HepG2 (cell line): ENCODE results near the gene ZKSCAN4. TPM values are rescaled to one million over a fixed set of nuclear protein-coding genes. Genes with fewer than 3 reads are reported as not detected.

ENCODE experiments used
- ARID2 ChIP-seq: sonication (generic); formaldehyde crosslinking; IDR thresholded peaks from 2 replicates; pipeline ENCODE4 v1.8.1; 2022; ENCODE audit warnings: mild to moderate bottlenecking, missing genetic modification reagents, borderline replicate concordance
- ARID4A ChIP-seq: sonication (generic); formaldehyde crosslinking; IDR thresholded peaks from 2 replicates; pipeline ENCODE4 v1.5.0; 2020; ENCODE audit warnings: mild to moderate bottlenecking, missing genetic modification reagents, borderline replicate concordance
- CBX1 ChIP-seq: IDR thresholded peaks from one replicate; pipeline ENCODE4 v1.6.1; 2016; ENCODE audit warnings: antibody characterized with exemption, low read depth
- ESRRA ChIP-seq: sonication (generic); formaldehyde crosslinking; IDR thresholded peaks from 2 replicates; pipeline ENCODE4 v1.5.1; 2020; ENCODE audit warnings: mild to moderate bottlenecking, low read depth, missing genetic modification reagents
- FOXJ3 ChIP-seq: sonication (generic); formaldehyde crosslinking; IDR thresholded peaks from 2 replicates; pipeline ENCODE4 v1.4.0; 2020; ENCODE audit warnings: missing genetic modification reagents, mild to moderate bottlenecking, borderline replicate concordance
- HNRNPUL1 ChIP-seq: fragments of 200-400 bp; formaldehyde crosslinking; IDR thresholded peaks from 2 replicates; pipeline ENCODE4 v1.6.1; 2017; ENCODE audit warnings: low read depth, mild to moderate bottlenecking, low read length, moderate library complexity
- IKZF1 ChIP-seq: fragments of 450-650 bp; IDR thresholded peaks from 2 replicates; pipeline ENCODE4 v1.7.1; 2016
- IKZF4 ChIP-seq: sonication (generic); formaldehyde crosslinking; IDR thresholded peaks from 2 replicates; pipeline ENCODE4 v1.5.1; 2020; ENCODE audit warnings: borderline replicate concordance, mild to moderate bottlenecking, low read depth, missing genetic modification reagents; ENCODE audit errors: not compliant biosample characterization
- KMT2A ChIP-seq: sonication (generic); formaldehyde crosslinking; IDR thresholded peaks from 2 replicates; pipeline ENCODE4 v1.4.0; 2020; ENCODE audit warnings: missing genetic modification reagents
- MBD4 ChIP-seq: IDR thresholded peaks from 2 replicates; pipeline ENCODE4 v1.6.1; 2012; ENCODE audit warnings: low read length, inconsistent platforms, borderline replicate concordance
- MLXIP ChIP-seq: sonication (generic); formaldehyde crosslinking; IDR thresholded peaks from 2 replicates; pipeline ENCODE4 v1.9.0; 2021; ENCODE audit warnings: missing genetic modification reagents, borderline replicate concordance
- MTA1 ChIP-seq: sonication (generic); formaldehyde crosslinking; IDR thresholded peaks from 2 replicates; pipeline ENCODE4 v1.4.0; 2020; ENCODE audit warnings: missing genetic modification reagents, mild to moderate bottlenecking, borderline replicate concordance
- NR1H2 ChIP-seq: sonication (generic); formaldehyde crosslinking; IDR thresholded peaks from 2 replicates; pipeline ENCODE4 v1.8.1; 2022; ENCODE audit warnings: low read depth, missing genetic modification reagents, borderline replicate concordance
- SIX4 ChIP-seq: sonication (generic); formaldehyde crosslinking; IDR thresholded peaks from 2 replicates; pipeline ENCODE4 v1.4.0; 2020; ENCODE audit warnings: missing genetic modification reagents
- SRSF9 ChIP-seq: fragments of 200-400 bp; formaldehyde crosslinking; IDR thresholded peaks from 2 replicates; pipeline ENCODE4 v1.6.1; 2018; ENCODE audit warnings: borderline replicate concordance, mild to moderate bottlenecking, low read depth, low read length; ENCODE audit not compliant: insufficient read depth, poor library complexity, severe bottlenecking
- SYNCRIP ChIP-seq: fragments of 200-400 bp; formaldehyde crosslinking; IDR thresholded peaks from 2 replicates; pipeline ENCODE4 v1.6.1; 2018; ENCODE audit warnings: mild to moderate bottlenecking, low read depth, low read length; ENCODE audit not compliant: insufficient read depth
- TBX2 ChIP-seq: sonication (generic); formaldehyde crosslinking; IDR thresholded peaks from 2 replicates; pipeline ENCODE4 v1.5.0; 2020; ENCODE audit warnings: missing genetic modification reagents, mild to moderate bottlenecking, borderline replicate concordance
- ZNF124 ChIP-seq: sonication (generic); formaldehyde crosslinking; IDR thresholded peaks from 2 replicates; pipeline ENCODE4 v1.4.0; 2020; ENCODE audit warnings: missing genetic modification reagents
- ZNF382 ChIP-seq: sonication (generic); formaldehyde crosslinking; IDR thresholded peaks from 2 replicates; pipeline ENCODE4 v1.5.0; 2020; ENCODE audit warnings: missing genetic modification reagents, mild to moderate bottlenecking, borderline replicate concordance
- ZNF431 ChIP-seq: sonication (generic); formaldehyde crosslinking; IDR thresholded peaks from 2 replicates; pipeline ENCODE4 v1.9.0; 2022; ENCODE audit warnings: missing genetic modification reagents, low read depth, mild to moderate bottlenecking, borderline replicate concordance
- ZNF570 ChIP-seq: sonication (generic); formaldehyde crosslinking; IDR thresholded peaks from 2 replicates; pipeline ENCODE4 v1.4.0; 2020; ENCODE audit warnings: mild to moderate bottlenecking, missing genetic modification reagents, borderline replicate concordance
- ZSCAN21 ChIP-seq: sonication (generic); formaldehyde crosslinking; IDR thresholded peaks from 2 replicates; pipeline ENCODE4 v1.8.0; 2022; ENCODE audit warnings: mild to moderate bottlenecking, missing genetic modification reagents, moderate library complexity, borderline replicate concordance
- polyA plus RNA-seq, 8 experiments: library from polyadenylated mRNA; depleted of rRNA in 3 of 8; stranded (reverse) in 7 of 8; unstranded in 1 of 8; fragments of >200 nt; fragmentation: Illumina TruSeq in 4 of 8; extraction: Trizol in 4 of 8; gene quantifications; 2 replicates each; pipeline versions ENCODE4 v1.2.1 to v1.2.3, GENCODE V29; 2011 to 2016; ENCODE audit warnings: low read depth in 4 of 8, missing spikeins in 1 of 8, mixed read lengths in 1 of 8; ENCODE audit not compliant: insufficient read depth in 1 of 8
- total RNA-seq, 5 experiments: library from RNA; depleted of rRNA; stranded (reverse); fragments of >200 nt; fragmentation: Illumina TruSeq; extraction: Trizol; gene quantifications; 2 replicates each; pipeline ENCODE4 v1.2.3, GENCODE V29; 2016; ENCODE audit warnings: low read depth in 1 of 5

Gene ZKSCAN4
- total and polyA plus RNA-seq, 2 of the 13 experiments (the other 11 are each of a cell fraction or from before 2014, with no cell fraction given) = 2.9 to 7.8 TPM

GRCh38 chr6:28281288-28282064, 29.4 kb upstream of the ZKSCAN4 start, which contains the start of gene PGBD1 (continued):
- TF ChIP-seq SRSF9 (no peak), ZNF382 (CRISPR knock-in tag) (no peak), MTA1 (CRISPR knock-in tag) (peak; percentile 28; the same call in 1 of the 2 replicates), ZNF431 (peak; percentile 59; the same call in 1 of the 2 replicates), FOXJ3 (CRISPR knock-in tag) (peak; percentile 25; the same call in 1 of the 2 replicates), ZNF124 (CRISPR knock-in tag) (no peak; the same call in 1 of the 2 replicates), ARID2 (CRISPR knock-in tag) (peak; percentile 82; the same call in 1 of the 2 replicates), IKZF1 (no peak), SYNCRIP (no peak), IKZF4 (CRISPR knock-in tag) (no peak), SIX4 (CRISPR knock-in tag) (peak; percentile 16; the same call in 1 of the 2 replicates), ARID4A (CRISPR knock-in tag) (peak; percentile 92), CBX1 (no peak), MLXIP (no peak), MBD4 (no peak), ESRRA (CRISPR knock-in tag) (no peak; the same call in 1 of the 2 replicates), KMT2A (CRISPR knock-in tag) (peak; percentile 93), HNRNPUL1 (no peak), TBX2 (peak; percentile 84), NR1H2 (CRISPR knock-in tag) (no peak), ZSCAN21 (CRISPR knock-in tag) (no peak), ZNF570 (CRISPR knock-in tag) (no peak)
